H54 (cell line): ENCODE data around the gene RBBP5.

Source experiments
- DNase-seq: peaks from one replicate; pipeline ENCODE4 v3.0.0; 2011; ENCODE audit warnings: low spot score, mixed read lengths; ENCODE audit not compliant: insufficient read length
- FAIRE-seq: peaks from 3 replicates; lab custom pipeline; 2011; peaks lifted over from hg19 to GRCh38; lab: Jason Lieb, UNC
- POLR2A ChIP-seq: IDR thresholded peaks from 2 replicates; pipeline ENCODE4 v1.6.1; 2011; ENCODE audit warnings: low read depth, mild to moderate bottlenecking, low read length

Gene RBBP5

DNA sequence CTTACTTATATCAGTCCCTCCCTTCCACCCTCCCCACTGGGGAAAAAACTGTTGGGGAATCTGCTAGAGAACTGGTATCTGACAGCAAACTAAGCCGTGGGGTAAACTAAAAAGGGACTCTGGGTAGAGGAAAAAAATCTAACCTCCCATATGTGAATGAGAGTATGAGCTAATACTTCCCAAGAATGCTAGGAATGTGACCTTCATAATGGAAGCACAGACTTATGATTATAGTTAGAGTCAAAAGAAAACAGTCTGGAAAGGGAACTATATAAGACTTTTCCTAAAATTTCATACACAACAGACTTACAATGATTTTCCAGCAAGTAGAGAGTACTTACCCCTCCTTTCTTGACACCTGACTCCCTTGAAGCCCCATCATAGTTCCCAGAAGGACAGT, 23.0 kb upstream of the RBBP5 start:
- FAIRE-seq (no peak), DNase-seq (peak; percentile 31)
- TF ChIP-seq POLR2A = no peak

GRCh38 chr1:205144046-205144720, 22.4 kb upstream of the RBBP5 start:
- TF ChIP-seq POLR2A = no peak
- FAIRE-seq = no peak
- DNase-seq = no peak

GRCh38 chr1:205142102-205142469, 20.3 kb upstream of the RBBP5 start:
- TF ChIP-seq POLR2A = no peak
- FAIRE-seq (no peak), DNase-seq (no peak)

DNA sequence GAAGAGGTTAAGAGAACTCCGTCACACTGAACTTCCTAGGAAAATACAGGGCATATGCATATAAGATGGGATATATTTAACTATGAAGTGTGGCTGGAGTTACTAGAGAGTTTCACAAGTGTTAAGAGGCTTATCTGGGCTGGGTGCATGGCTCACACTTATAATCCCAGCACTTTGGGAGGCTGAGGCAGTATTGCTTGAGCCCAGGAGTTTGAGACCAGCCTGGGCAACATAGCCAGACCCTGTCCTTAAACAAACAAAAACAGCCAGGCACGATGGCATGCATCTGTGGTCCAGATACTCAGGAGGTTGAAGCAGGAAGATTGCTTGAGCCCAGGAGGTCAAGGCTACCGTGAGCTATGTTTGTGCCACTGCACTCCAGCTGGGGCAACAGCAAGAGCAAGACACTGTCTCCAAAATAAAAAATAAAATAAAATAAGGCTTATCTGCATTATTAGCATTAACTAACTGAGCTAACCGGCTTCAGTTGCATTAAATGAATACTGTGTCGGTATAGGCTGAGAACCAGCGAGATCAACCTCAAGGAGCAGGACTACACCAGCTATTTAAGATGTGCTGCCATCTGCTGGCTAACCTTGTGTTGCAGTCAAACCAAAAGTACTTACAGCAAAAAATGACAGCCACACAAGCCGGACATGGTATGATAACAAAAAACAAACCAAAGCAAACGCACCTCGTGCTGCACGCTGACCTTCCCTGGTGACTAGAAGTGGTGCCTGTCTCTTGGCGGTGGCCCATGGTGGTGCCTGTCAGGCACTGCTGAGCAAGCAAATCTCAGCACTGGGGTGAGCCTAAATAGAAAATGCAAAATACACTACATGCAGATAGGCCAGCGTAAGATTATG, 19.7 kb upstream of the RBBP5 start:
- peak; percentile 60 for FAIRE-seq
- DNase-seq = peak; percentile 35
- TF ChIP-seq POLR2A = no peak

DNA sequence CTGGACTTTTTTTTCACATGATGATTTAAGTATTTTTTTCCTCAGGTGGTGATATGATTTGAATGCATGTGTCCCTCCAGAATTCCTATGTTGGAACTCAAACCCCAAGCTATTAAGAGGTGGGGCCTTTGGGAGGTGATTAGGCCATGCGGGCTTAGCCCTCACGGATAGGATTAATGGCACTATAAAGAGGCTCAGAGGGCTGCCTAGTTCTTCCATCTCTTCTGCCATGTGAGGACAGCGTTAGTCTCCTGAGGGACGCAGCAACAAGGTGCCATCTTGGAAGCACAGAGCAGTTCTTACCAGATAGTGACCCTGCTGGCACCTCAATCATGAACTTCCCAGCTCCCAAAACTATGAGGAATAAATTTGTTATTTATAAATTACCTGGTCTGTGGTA, 18.3 kb upstream of the RBBP5 start:
- TF ChIP-seq POLR2A = no peak
- FAIRE-seq = no peak
- DNase-seq = no peak

DNA sequence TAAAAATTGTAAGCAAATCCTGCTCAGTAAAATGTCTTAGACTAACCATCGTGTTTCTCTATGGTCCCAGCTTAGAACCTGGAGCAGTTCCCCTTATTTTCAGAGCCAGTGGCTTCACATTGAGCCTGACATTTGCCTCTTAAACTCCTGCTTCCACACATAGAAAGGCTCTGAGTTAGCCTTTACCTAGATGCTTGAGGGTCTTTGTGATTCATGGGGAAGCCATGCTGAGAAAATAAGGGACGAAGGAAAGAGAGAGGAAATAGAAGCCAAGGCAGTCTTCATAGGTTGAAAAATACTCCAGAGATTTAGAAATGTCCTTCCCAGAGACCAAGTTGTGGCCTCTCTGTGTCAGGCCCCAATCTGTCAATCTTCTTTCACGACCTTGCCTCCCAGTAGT, 16.1 kb upstream of the RBBP5 start:
- FAIRE-seq (no peak), DNase-seq (no peak)
- no peak for TF ChIP-seq POLR2A

DNA sequence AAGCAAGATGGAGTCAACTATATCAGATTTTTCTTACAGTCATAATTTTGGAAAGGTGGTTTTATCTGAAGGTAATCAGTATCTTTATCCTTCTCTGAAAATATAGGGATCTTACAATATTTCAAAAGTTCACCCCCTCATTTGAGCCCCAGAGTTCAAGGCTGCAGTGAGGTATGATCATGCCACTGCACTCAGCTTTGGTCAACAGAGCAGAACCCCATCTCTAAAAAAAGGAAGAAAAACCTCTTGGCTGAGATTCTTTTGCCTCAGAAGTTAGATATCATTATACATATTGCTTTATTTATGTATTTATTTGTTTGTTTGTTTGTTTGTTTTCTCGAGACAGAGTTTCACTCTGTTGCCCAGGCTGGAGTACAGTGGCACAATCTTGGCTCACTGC, 11.5 kb upstream of the RBBP5 start:
- FAIRE-seq (no peak), DNase-seq (no peak)
- TF ChIP-seq POLR2A = no peak

DNA sequence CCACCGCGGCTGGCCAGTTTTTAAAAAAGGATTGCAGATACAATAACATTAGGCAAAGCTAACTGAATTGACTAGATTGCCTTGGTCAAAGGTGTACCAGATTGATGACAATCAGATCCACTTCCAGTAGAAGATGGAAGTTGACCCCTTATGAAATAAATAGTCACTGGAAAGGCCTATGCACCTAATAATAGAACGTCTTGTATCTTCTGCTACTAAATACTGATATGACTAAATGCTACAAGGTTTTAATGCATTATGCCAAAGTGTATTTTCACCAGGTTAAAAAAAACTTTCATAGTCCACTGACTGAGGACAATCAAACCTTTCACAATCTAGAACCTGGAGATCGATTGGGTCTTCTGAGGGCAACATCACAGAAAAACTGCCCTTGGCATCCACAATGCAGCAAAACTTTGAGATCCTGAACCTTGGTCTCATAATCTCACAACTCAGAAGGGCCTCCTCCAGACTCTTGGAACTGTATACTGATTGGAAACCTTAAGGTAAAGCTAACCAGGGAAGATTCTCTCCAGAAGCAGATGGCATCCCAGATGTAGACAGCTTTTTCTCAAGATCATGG, 7.8 kb upstream of the RBBP5 start:
- FAIRE-seq (no peak), DNase-seq (no peak)
- TF ChIP-seq POLR2A = no peak

GRCh38 chr1:205128050-205128449, 6.3 kb upstream of the RBBP5 start:
- TF ChIP-seq POLR2A = no peak
- no peak for FAIRE-seq
- no peak for DNase-seq

DNA sequence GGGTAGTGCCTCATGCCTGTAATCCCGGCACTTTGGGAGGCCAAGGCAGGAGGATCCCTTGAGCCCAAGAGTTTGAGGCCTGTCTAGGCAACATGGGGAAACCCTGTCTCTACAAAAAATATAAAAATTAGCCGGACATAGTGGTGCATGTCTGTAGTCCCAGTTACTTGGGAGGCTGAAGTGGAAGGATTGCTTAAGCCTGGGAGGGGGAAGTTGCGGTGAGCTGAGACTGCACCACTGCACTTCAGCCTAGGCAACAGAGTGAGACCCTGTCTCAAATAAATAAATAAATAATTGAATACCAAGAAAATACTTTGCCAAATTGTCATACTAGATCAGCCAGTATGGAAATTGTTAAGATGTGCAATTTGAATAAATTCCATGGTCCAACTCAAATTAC, 5.9 kb upstream of the RBBP5 start:
- no peak for TF ChIP-seq POLR2A
- no peak for DNase-seq
- no peak for FAIRE-seq

DNA sequence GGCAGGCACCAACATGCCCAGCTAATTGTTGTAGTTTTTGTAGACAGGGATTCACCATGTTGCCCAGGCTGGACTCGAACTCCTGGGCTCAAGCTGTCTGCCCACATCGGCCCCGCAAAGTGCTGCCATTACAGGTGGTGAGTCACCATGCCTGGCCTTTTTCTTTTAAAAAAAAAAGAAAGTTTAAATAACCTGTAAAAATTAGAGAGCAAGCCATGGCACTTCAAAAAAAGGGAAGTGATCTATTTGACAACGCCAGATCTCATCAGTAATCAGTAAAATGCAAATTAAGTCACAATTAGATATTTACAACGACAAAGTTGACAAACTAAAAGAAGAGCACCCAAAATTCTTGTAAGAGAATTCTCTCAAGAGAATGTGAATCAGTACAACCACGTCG, 2.9 kb upstream of the RBBP5 start:
- DNase-seq (no peak), FAIRE-seq (no peak)
- no peak for TF ChIP-seq POLR2A

GRCh38 chr1:205122489-205122882, 708 bp upstream of the RBBP5 start:
- FAIRE-seq (no peak), DNase-seq (no peak)
- TF ChIP-seq POLR2A = no peak

DNA sequence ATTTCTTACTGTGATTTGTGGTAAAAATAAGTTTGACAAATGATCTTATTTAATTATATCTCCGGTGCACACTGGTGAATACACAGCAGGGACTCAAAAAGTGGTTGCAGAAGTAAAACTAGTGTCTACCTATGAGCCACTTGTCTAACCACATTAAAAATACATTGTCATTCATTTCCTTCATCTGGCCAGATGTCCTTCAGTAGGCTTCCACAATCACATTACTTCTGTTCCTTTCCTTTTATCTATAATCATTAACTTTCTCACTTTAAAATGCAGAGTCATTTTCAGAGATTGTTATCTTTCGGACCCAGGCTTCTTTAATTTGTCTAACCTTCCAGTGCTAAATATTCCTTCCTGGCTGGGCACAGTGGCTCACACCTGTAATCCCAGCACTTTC, 3.0 kb downstream of the RBBP5 start:
- FAIRE-seq (no peak), DNase-seq (no peak)
- TF ChIP-seq POLR2A = no peak

GRCh38 chr1:205111354-205111753, 10.4 kb downstream of the RBBP5 start:
- FAIRE-seq = no peak
- no peak for TF ChIP-seq POLR2A
- DNase-seq = no peak
